ENCODE data around the gene NDST4. TPM values are rescaled to one million over a fixed set of nuclear protein-coding genes. Genes with fewer than 3 reads are reported as not detected.

Gene NDST4
- total and polyA plus RNA-seq, 5 donors = not detected

DNA sequence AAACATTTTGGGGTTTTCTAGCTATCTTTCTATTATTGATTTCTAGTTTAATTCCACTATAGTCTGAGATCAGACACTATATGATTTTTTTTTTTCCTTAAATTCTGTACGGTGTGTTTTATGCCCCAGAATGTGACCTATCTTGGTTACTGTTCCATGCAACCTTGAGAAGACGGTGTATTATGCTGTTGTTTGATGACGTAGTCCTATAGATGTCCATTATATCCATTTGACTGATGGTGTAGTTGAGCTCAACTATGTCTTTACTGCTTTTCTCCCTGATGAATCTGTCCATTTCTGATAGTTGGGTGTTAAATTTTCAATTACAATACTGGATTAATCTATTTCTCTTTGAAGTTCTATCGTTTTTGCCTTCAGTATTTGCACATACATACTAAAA lies 212.5 kb downstream of the NDST4 start:
- Histone ChIP-seq H3K4me3 (ENCODE audit: low read length) (no peak overlapping the region), H3K4me1 (ENCODE audit: control insufficient read depth, insufficient read depth, low read length) (no peaks in the 10 kb centered on the region), H3K27me3 (ENCODE audit: control insufficient read depth, insufficient read depth) (no peaks in the 10 kb centered on the region), H3K9me3 (ENCODE audit: control insufficient read depth, low read length) (no peaks in the 10 kb centered on the region), H3K27ac (ENCODE audit: low read length) (no peak overlapping the region)
- ATAC-seq (no peak), DNase-seq (no peak)
- 82% methylated on average over 4 of the region's 4 CpGs for WGBS
- intact Hi-C loops (cut with DNase I) = no loop called here

DNA sequence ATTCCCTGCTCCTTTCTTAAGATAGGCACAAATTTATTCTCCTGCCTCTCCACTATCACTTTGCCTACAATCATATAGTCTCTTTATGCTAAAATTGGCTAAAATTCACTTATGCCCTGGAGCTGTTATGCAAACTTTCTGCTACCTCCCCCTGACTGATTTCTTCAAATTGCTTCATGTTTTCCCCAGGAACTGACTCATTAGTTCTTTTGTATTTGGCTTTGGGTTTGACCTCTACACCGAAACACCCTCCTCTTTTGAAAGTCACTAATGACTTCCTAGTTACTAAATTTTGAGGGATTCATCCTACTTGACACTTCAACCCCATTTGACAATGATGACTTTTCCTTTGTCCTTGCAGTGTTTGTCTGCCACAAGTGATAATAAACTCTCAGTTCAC lies 222.6 kb downstream of the NDST4 start:
- Histone ChIP-seq H3K4me1 (ENCODE audit: control insufficient read depth, insufficient read depth, low read length) (no peaks in the 10 kb centered on the region), H3K27me3 (ENCODE audit: control insufficient read depth, insufficient read depth) (no peaks in the 10 kb centered on the region), H3K27ac (ENCODE audit: low read length) (no peak overlapping the region), H3K9me3 (ENCODE audit: control insufficient read depth, low read length) (no peaks in the 10 kb centered on the region), H3K4me3 (ENCODE audit: low read length) (no peak overlapping the region)
- DNase-seq (no peak), ATAC-seq (no peak)
- WGBS = 54% methylated on average over 1 of the region's 1 CpG
- intact Hi-C loops (cut with DNase I) = no loop called here

DNA sequence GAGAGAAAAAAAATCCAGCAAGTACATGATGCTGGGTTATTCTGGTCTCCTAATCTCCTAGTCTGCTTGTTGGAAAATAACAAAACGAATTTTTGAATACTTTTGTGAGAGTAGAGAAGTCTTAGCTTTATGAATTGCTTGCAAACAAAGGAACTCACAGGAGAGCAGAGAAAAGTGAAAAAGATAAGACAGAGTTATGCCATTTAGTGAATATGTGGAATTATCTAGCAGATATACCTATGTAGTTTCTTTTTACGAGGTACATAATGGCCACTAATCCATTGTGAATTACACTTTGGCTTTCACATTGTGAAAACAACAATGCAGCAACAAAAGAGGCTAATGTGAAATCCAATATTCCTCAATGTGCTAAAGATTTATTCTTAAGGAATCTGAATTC lies 226.7 kb downstream of the NDST4 start:
- DNase-seq (no peak), ATAC-seq (no peak)
- H3K4me1 ChIP-seq (ENCODE audit: control insufficient read depth, insufficient read depth, low read length) = no peaks in the 10 kb centered on the region
- 62% methylated on average over 2 of the region's 2 CpGs for WGBS
- H3K27ac ChIP-seq (ENCODE audit: low read length) = no peak overlapping the region
- intact Hi-C loops (cut with DNase I) = no loop called here
- H3K27me3 ChIP-seq (ENCODE audit: control insufficient read depth, insufficient read depth) = no peaks in the 10 kb centered on the region
- no peak overlapping the region for H3K4me3 ChIP-seq (ENCODE audit: low read length)
- H3K9me3 ChIP-seq (ENCODE audit: control insufficient read depth, low read length) = no peaks in the 10 kb centered on the region

DNA sequence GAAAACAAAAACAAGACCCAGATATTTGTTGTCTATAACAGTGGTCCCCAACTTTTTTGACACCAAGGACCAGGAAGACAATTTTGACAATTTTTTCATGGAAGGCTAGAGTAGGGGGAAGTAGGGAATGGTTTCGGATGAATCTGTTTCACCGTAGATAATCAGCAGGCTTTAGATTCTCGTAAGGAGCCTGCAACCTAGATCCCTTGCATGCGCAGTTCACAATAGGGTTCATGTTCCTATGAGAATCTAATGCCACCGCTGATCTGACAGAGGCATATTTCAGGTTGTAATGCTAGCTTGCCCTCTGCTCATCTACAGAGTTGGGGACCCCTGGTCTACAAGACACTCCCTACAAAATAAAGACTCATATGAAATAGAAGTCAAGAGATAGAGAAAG lies 229.8 kb downstream of the NDST4 start:
- H3K4me3 ChIP-seq (ENCODE audit: low read length) = no peak overlapping the region
- ATAC-seq (no peak), DNase-seq (no peak)
- no peak overlapping the region for H3K27ac ChIP-seq (ENCODE audit: low read length)
- no peaks in the 10 kb centered on the region for H3K27me3 ChIP-seq (ENCODE audit: control insufficient read depth, insufficient read depth)
- intact Hi-C loops (cut with DNase I) = no loop called here
- 92% methylated on average over 5 of the region's 5 CpGs for WGBS
- no peaks in the 10 kb centered on the region for H3K9me3 ChIP-seq (ENCODE audit: control insufficient read depth, low read length)
- no peaks in the 10 kb centered on the region for H3K4me1 ChIP-seq (ENCODE audit: control insufficient read depth, insufficient read depth, low read length)

DNA sequence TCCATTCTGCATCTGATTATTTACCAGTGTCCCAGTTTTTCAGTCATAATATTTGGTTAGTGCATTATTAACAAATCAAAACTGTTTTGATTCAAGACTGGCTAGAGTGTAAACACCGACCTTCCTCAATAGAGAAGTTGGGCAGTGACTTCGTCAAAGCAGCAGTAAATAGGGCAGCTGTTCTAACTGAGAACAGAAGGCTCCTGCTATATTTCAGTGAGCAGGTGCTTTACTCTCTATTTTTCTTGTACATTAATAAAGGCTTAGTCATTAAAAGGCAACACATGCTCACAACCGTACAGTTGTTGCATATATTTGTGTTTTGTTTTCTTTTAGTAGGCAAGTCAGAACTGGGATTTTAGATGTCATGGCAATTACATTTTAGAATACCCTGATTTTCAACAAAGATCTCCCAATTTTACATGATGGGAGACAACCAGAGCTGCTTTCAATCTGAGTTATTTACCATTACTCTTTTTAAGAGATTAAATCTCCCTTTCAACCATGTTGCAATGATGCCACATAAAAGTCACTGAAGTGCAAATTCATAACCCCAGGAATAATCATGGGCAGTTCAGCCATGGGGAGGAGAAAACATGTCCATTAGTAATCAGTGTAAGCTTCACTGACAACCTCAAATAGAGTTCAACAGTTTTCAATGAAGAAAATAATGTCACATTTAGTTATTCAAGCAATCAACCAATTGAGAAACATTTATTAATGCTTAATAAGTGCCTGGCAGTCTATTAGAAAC lies 233.3 kb downstream of the NDST4 start:
- ATAC-seq = no peak

DNA sequence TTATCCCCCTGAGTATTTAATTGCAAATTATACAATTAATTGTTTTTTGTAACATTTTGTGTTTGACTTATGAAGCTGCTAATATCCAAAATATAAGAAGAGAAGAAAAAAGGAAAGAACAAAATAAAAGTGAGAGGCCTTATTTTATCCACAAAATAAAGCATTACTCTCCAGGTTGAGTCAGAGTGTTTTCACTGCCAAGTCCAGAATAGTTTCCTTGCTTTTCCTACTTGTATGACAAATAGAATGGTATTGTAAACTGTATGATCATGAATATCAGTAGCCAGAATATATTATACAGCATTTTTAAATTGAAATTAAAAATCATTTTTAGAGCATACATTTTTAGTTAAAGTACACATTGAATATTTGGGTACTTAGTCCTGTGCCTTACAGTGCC lies 237.8 kb downstream of the NDST4 start:
- ATAC-seq = no peak
- Histone ChIP-seq H3K27ac (ENCODE audit: low read length) (no peak overlapping the region), H3K4me3 (ENCODE audit: low read length) (no peak overlapping the region), H3K27me3 (ENCODE audit: control insufficient read depth, insufficient read depth) (no peaks in the 10 kb centered on the region), H3K4me1 (ENCODE audit: control insufficient read depth, insufficient read depth, low read length) (no peaks in the 10 kb centered on the region), H3K9me3 (ENCODE audit: control insufficient read depth, low read length) (no peaks in the 10 kb centered on the region)
- no peak for DNase-seq
- intact Hi-C loops (cut with DNase I) = no loop called here

More for the DNA sequence above, 233.3 kb downstream of the NDST4 start:
- 70% methylated on average over 3 of the region's 3 CpGs for WGBS
- Histone ChIP-seq H3K9me3 (ENCODE audit: control insufficient read depth, low read length) (no peaks in the 10 kb centered on the region), H3K4me1 (ENCODE audit: control insufficient read depth, insufficient read depth, low read length) (no peaks in the 10 kb centered on the region), H3K4me3 (ENCODE audit: low read length) (no peak overlapping the region), H3K27ac (ENCODE audit: low read length) (no peak overlapping the region), H3K27me3 (ENCODE audit: control insufficient read depth, insufficient read depth) (no peaks in the 10 kb centered on the region)
- DNase-seq = no peak
- intact Hi-C loops (cut with DNase I) = no loop called here

DNA sequence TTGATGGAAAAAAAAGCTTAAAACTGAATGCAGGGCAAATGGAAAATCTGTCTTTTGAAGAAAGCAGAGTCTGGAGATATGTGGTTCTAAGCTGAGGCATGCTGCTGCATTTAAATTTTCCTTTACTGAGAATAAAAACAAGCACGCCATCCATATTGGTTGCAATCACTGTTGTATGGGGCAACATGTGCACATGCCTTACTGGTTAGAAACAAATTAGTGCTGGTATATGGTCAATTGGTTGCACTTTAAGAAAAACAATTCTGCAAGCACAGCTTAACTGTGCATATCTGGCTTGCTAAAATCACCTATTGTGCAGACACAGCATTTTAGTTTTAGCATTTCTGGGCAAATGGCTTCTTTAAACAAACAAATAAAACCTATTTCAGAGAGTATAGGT lies 239.1 kb downstream of the NDST4 start:
- no peaks in the 10 kb centered on the region for H3K4me1 ChIP-seq (ENCODE audit: control insufficient read depth, insufficient read depth, low read length)
- H3K27me3 ChIP-seq (ENCODE audit: control insufficient read depth, insufficient read depth) = no peaks in the 10 kb centered on the region
- no peak overlapping the region for H3K4me3 ChIP-seq (ENCODE audit: low read length)
- no peak for ATAC-seq
- 90% methylated on average over 1 of the region's 1 CpG for WGBS
- no peak for DNase-seq
- H3K27ac ChIP-seq (ENCODE audit: low read length) = no peak overlapping the region
- no peaks in the 10 kb centered on the region for H3K9me3 ChIP-seq (ENCODE audit: control insufficient read depth, low read length)
- intact Hi-C loops (cut with DNase I) = no loop called here

DNA sequence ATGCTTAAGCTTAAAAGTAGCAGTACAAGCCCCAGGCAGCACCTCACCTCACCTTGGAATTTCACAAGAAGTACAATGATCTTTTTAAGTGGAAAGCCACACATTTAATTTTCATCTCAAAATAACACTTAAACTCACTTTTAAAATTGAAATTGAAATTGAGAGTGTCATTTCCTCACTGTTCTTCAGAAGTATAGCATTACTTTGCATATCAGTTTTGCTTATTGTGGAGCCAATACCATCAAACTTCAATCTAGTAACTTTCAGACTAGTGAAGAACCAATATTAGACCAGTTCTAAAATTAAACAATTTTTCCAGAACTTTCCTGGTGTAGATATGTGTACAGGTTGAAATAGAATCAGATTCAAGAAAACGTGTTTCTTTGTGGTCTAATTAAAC lies 242.4 kb downstream of the NDST4 start:
- 49% methylated on average over 1 of the region's 1 CpG for WGBS
- Histone ChIP-seq H3K4me1 (ENCODE audit: control insufficient read depth, insufficient read depth, low read length) (no peaks in the 10 kb centered on the region), H3K4me3 (ENCODE audit: low read length) (no peak overlapping the region), H3K27me3 (ENCODE audit: control insufficient read depth, insufficient read depth) (no peaks in the 10 kb centered on the region), H3K9me3 (ENCODE audit: control insufficient read depth, low read length) (no peaks in the 10 kb centered on the region), H3K27ac (ENCODE audit: low read length) (no peak overlapping the region)
- DNase-seq = no peak
- intact Hi-C loops (cut with DNase I) = no loop called here
- ATAC-seq = no peak

DNA sequence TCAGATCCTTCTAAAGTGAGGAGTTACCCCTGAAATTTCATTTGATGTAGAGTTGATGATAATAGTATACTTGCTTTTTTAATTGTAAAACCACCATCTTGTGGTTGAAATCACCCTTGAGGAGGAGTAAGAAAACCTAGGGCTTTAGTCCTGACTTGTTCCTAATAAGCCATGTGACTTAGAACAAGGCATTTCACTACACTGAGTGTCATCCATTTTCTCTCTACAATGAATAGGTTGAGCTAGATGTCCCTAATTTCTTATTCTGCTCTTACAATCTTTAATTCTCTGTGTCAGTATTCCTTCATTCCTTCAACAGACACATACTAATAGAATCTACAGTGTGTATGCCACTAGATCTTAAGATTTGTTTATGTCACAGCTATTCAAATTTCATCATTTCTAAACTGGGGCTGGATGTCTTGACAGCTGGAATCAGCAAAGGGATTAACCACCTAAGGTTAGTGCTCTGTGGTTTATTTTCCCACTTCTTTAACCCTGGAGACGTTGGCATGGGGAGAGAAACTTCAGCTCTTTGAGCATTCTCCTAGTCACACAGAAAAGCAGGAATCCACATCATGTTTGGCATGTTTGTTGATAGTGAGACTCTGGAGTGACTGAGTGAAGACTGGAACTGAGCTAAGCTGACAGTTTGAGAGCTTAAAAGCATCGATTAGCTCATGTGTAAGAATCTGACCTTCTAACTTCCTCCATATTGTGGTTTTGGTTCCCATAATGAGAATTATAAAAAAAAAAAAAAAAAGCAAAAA lies 246.3 kb downstream of the NDST4 start:
- Histone ChIP-seq H3K27me3 (ENCODE audit: control insufficient read depth, insufficient read depth) (no peaks in the 10 kb centered on the region), H3K9me3 (ENCODE audit: control insufficient read depth, low read length) (no peaks in the 10 kb centered on the region), H3K27ac (ENCODE audit: low read length) (no peak overlapping the region), H3K4me1 (ENCODE audit: control insufficient read depth, insufficient read depth, low read length) (no peaks in the 10 kb centered on the region), H3K4me3 (ENCODE audit: low read length) (no peak overlapping the region)
- 24% methylated on average over 2 of the region's 2 CpGs for whole genome bisulfite sequencing
- DNase-seq (no peak), ATAC-seq (no peak)
- intact Hi-C loops (cut with DNase I) = no loop called here

DNA sequence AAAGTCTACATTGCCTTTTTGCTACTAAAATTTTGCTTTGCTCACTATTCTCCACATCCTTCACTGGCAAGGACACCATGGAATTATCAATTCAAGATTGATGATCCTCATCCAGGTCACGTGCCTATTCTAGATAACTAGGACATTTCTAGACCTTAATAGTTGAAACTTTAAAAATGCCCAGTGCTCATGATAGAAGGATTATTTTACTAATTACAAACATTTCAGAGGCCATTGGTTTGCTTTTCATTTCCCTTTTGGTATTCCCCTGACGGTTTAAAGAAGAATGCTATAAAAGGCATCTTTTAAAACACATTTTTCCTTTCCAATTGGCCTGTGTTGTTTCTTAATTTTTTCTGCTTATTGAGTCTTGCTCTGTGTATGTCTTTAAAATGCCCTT lies 249.4 kb downstream of the NDST4 start:
- no peak for ATAC-seq
- intact Hi-C loops (cut with DNase I) = no loop called here
- Histone ChIP-seq H3K4me3 (ENCODE audit: low read length) (no peak overlapping the region), H3K4me1 (ENCODE audit: control insufficient read depth, insufficient read depth, low read length) (no peaks in the 10 kb centered on the region), H3K9me3 (ENCODE audit: control insufficient read depth, low read length) (no peaks in the 10 kb centered on the region), H3K27ac (ENCODE audit: low read length) (no peak overlapping the region), H3K27me3 (ENCODE audit: control insufficient read depth, insufficient read depth) (no peaks in the 10 kb centered on the region)
- no peak for DNase-seq
- 49% methylated on average over 2 of the region's 2 CpGs for WGBS

DNA sequence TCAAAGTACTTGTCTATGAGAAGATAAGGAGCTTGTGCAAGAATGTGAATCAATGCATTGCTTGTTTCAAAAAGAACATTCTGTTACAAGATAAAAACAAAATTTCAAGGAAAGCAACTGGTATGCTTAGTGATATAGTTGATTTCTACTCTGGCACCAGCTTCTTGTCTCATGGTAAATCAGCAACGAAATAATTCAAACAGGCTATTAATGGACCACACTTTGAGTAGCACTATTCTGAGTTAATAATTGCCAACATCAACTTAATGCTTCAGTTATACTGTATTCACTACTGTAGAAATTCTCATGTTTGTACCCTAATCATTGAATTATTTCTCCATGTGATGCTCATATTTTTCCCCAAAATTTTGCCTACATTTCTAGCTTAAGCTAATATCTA lies 252.6 kb downstream of the NDST4 start:
- no peak for ATAC-seq
- no peak overlapping the region for H3K4me3 ChIP-seq (ENCODE audit: low read length)
- H3K27ac ChIP-seq (ENCODE audit: low read length) = no peak overlapping the region
- no peak for DNase-seq
- intact Hi-C loops (cut with DNase I) = no loop called here
- no peaks in the 10 kb centered on the region for H3K27me3 ChIP-seq (ENCODE audit: control insufficient read depth, insufficient read depth)
- WGBS = 67% methylated on average over 1 of the region's 1 CpG
- H3K4me1 ChIP-seq (ENCODE audit: control insufficient read depth, insufficient read depth, low read length) = no peaks in the 10 kb centered on the region
- H3K9me3 ChIP-seq (ENCODE audit: control insufficient read depth, low read length) = no peaks in the 10 kb centered on the region
